ENCODE results near the gene FOXN3.
"Not testable (repeated sequence)": the region's sequence is repeated elsewhere in the genome, so short reads cannot be mapped to it uniquely, and the experiment has no call there.

FOXN3 gene

DNA sequence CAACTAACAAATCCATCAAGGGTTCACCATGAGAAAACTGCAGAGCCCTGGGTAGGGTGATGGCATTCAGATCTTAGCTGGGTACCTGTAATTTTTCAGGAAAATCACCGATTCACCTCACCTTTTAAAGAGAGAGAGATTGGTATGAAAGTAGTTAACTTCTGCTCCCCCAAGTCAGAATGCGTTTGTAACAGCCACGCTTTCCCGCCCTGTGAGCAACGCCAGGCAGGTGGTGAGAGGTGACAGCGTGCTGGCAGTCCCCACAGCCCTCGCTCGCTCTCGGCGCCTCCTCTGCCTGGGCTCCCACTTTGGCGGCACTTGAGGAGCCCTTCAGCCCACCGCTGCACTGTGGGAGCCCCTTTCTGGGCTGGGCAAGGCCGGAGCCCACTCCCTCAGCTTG is 305.8 kb downstream of the FOXN3 start:
- not testable (repeated sequence) for DNase-seq

DNA sequence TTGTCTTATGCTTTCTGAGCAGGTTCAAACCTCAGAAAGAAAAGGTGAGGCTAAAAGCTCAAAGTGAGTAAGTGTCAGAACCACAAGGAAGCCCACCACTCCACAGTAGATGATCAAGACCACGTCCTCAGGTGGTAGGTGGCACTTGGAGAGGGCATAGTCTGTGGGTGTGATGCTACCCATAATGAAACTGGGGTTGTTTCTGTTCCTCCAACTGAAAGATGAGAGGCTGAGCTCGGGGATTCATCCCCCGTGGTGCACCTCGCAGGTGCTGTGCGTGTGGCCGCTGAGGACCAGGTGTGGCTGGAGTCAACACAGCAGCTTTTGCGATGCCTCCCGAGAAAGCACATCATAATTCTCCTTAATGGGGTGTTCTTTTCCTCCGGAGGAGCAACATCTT is 306.9 kb downstream of the FOXN3 start:
- DNase-seq = no peak

- DNase-seq = no peak
Observed at GRCh38 chr14:89108608-89109007, 308.4 kb downstream of the FOXN3 start.

GRCh38 chr14:89107626-89108025 is 309.4 kb downstream of the FOXN3 start:
- DNase-seq = peak; percentile 52
